Activated CD8-positive, alpha-beta memory T cell treated with anti-CD3 and anti-CD28 coated beads, Interleukin-2, amount 50 U/mL, for 24 hours (primary cell): ENCODE measurements around the gene COG4.
A peak's percentile ranks its signal among the peaks of the same experiment; 100 is the strongest.

Experiments used
- DNase-seq: peaks from one replicate; pipeline ENCODE4 v3.0.0-alpha.2; 2020; ENCODE audit errors: extremely low read depth

COG4 gene

GRCh38 chr16:70480127-70481105 is 42.9 kb downstream of the COG4 start:
- no peak for DNase-seq

- no peak for DNase-seq
Measured at GRCh38 chr16:70478912-70479341, 44.4 kb downstream of the COG4 start.

GRCh38 chr16:70478169-70478568 is 45.2 kb downstream of the COG4 start:
- no peak for DNase-seq

GRCh38 chr16:70476272-70477020 is 46.9 kb downstream of the COG4 start:
- peak; percentile 10 for DNase-seq

GRCh38 chr16:70475054-70475871 is 48.1 kb downstream of the COG4 start:
- no peak for DNase-seq

GRCh38 chr16:70474320-70475053 is 48.9 kb downstream of the COG4 start:
- DNase-seq, result no peak

GRCh38 chr16:70473446-70474319 is 49.7 kb downstream of the COG4 start:
- DNase-seq, result no peak

- no peak for DNase-seq
Measured at GRCh38 chr16:70472786-70473433, 50.4 kb downstream of the COG4 start.

GRCh38 chr16:70470927-70471341 is 52.4 kb downstream of the COG4 start:
- DNase-seq, result no peak

- no peak for DNase-seq
Measured at GRCh38 chr16:70470141-70470926, 53.0 kb downstream of the COG4 start.

GRCh38 chr16:70468776-70469525 is 54.4 kb downstream of the COG4 start:
- no peak for DNase-seq

GRCh38 chr16:70467608-70468007 is 55.7 kb downstream of the COG4 start:
- DNase-seq, result no peak

- DNase-seq, result no peak
Measured at GRCh38 chr16:70467113-70467512, 56.2 kb downstream of the COG4 start.

- DNase-seq, result no peak
Measured at GRCh38 chr16:70466805-70467076, 56.6 kb downstream of the COG4 start.

- no peak for DNase-seq
Measured at GRCh38 chr16:70465999-70466804, 57.2 kb downstream of the COG4 start.

GRCh38 chr16:70463235-70463634 is 60.1 kb downstream of the COG4 start:
- no peak for DNase-seq

- DNase-seq, result no peak
Measured at GRCh38 chr16:70460737-70461261, 62.6 kb downstream of the COG4 start.
